Naive thymus-derived CD4-positive, alpha-beta T cell (primary cell): ENCODE results near the gene CCDC179. TPM values are rescaled to one million over a fixed set of nuclear protein-coding genes. Genes with fewer than 3 reads are reported as not detected.

ENCODE experiments used
- ATAC-seq: fragments of 150-1000 bp; cut with Tn5 transposase; 2 replicates; pipeline ENCODE4 v1.10.0; 2021; ENCODE audit warnings: mild to moderate bottlenecking, moderate library complexity
- CTCF ChIA-PET: fragments of 350-600 bp; sonication (Branson Sonifier 250); formaldehyde crosslinking; loops from one replicate; lab custom pipeline; 2021; ENCODE audit warnings: antibody characterized with exemption; lab: Charles Lee
- POLR2A ChIA-PET: fragments of 350-600 bp; sonication (Branson Sonifier 250); formaldehyde crosslinking; loops from one replicate; lab custom pipeline; 2021; ENCODE audit warnings: antibody characterized with exemption, inconsistent platforms; lab: Charles Lee
- DNase-seq, 9 donors: peaks; one replicate each; pipeline versions ENCODE4 v3.0.0 to v3.0.0-alpha.2; 2020 to 2022; ENCODE audit warnings: mixed read lengths in 1 of 9
- H3K27ac ChIP-seq: one replicate; pipeline ENCODE4 v1.7.0; 2013; ENCODE audit warnings: mild to moderate bottlenecking, low read depth, low read length, moderate library complexity
- H3K27me3 ChIP-seq, 2 donors: one replicate each; pipeline ENCODE4 v1.7.0; 2013; ENCODE audit warnings: low read length in 2 of 2, mild to moderate bottlenecking in 2 of 2, moderate library complexity in 2 of 2; ENCODE audit not compliant: control insufficient read depth in 2 of 2, insufficient read depth in 2 of 2
- H3K36me3 ChIP-seq, 3 experiments: 1 replicate in 2 of 3; 2 replicates in 1 of 3; pipeline ENCODE4 v1.7.0; 2013; ENCODE audit warnings: low read length in 3 of 3, mild to moderate bottlenecking in 3 of 3, moderate library complexity in 1 of 3; ENCODE audit not compliant: insufficient read depth in 3 of 3, control insufficient read depth in 2 of 3
- H3K4me1 ChIP-seq, 2 donors: one replicate each; pipeline ENCODE4 v1.7.0; 2013; ENCODE audit warnings: low read length in 2 of 2, mild to moderate bottlenecking in 2 of 2, moderate library complexity in 1 of 2; ENCODE audit not compliant: control insufficient read depth in 2 of 2, insufficient read depth in 2 of 2
- H3K4me3 ChIP-seq: 2 replicates; pipeline ENCODE4 v1.7.0; 2013; ENCODE audit warnings: mild to moderate bottlenecking, low read length
- H3K9me3 ChIP-seq, 3 experiments: 1 replicate in 2 of 3; 2 replicates in 1 of 3; pipeline ENCODE4 v1.7.0; 2013; ENCODE audit warnings: low read length in 3 of 3; ENCODE audit not compliant: control insufficient read depth in 2 of 3
- H3K27ac Mint-ChIP-seq, 9 donors: one replicate each; pipeline ENCODE4 v1.8.0; 2020 to 2022; ENCODE audit warnings: mixed read lengths in 9 of 9, mild to moderate bottlenecking in 8 of 9, moderate library complexity in 5 of 9, inconsistent platforms in 2 of 9
- H3K27me3 Mint-ChIP-seq, 5 donors: one replicate each; pipeline ENCODE4 v1.8.0; 2021 to 2022; ENCODE audit warnings: mixed read lengths in 5 of 5, mild to moderate bottlenecking in 1 of 5
- H3K36me3 Mint-ChIP-seq, 5 donors: one replicate each; pipeline ENCODE4 v1.8.0; 2020 to 2022; ENCODE audit warnings: mixed read lengths in 5 of 5, mild to moderate bottlenecking in 3 of 5, inconsistent platforms in 1 of 5
- H3K4me1 Mint-ChIP-seq, 7 donors: one replicate each; pipeline ENCODE4 v1.8.0; 2020 to 2022; ENCODE audit warnings: mixed read lengths in 7 of 7, mild to moderate bottlenecking in 3 of 7, inconsistent platforms in 1 of 7
- H3K4me3 Mint-ChIP-seq, 10 donors: one replicate each; pipeline ENCODE4 v1.8.0; 2020 to 2022; ENCODE audit warnings: mild to moderate bottlenecking in 10 of 10, mixed read lengths in 10 of 10, moderate library complexity in 6 of 10, inconsistent platforms in 2 of 10
- H3K9me3 Mint-ChIP-seq, 11 donors: one replicate each; pipeline ENCODE4 v1.8.0; 2020 to 2022; ENCODE audit warnings: mixed read lengths in 11 of 11, mild to moderate bottlenecking in 4 of 11, inconsistent platforms in 1 of 11, moderate library complexity in 1 of 11
- intact Hi-C, 2 donors: fragments of 100-400 bp; cut with micrococcal nuclease; formaldehyde crosslinking; loops; one replicate each; pipeline ENCODE4 v1.15.1; 2023
- polyA plus RNA-seq, 2 donors: library from polyadenylated mRNA; unstranded; fragments of 300-500 nt; fragmentation: Illumina TruSeq; gene quantifications; one replicate each; pipeline ENCODE4 v1.2.3, GENCODE V29; 2021
- total RNA-seq, 6 experiments: library from RNA in 5 of 6; stranded (reverse) in 5 of 6; gene quantifications; 1 replicate in 5 of 6; 2 replicates in 1 of 6; pipeline ENCODE4 v1.2.3 and lab custom pipeline; 2021 to 2026

Gene CCDC179
- total and polyA plus RNA-seq, 7 experiments from 2014 or later = not detected

DNA sequence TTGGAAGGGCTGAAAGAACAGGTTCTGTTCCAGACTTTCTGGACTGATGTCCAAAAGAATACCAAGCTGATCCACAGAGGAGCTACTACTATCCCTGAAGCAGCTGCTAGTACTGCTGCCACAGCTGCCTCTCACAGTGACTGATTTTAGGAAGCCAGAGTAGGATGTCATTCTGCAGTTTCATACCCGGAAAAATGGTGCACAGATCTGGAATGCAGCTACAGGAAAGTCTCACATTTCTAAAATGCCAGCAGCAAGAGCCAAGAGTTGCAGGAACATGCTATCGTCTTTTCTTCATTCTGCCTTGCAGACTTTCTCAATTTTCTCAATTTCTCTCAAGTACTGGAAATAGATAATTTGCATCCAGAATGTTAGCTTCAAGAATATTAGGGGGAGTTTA lies 19.4 kb upstream of the CCDC179 start:
- no peaks in the 10 kb centered on the region for H3K9me3 Mint-ChIP-seq
- no peak overlapping the region for H3K27ac Mint-ChIP-seq
- ATAC-seq = no peak

DNA sequence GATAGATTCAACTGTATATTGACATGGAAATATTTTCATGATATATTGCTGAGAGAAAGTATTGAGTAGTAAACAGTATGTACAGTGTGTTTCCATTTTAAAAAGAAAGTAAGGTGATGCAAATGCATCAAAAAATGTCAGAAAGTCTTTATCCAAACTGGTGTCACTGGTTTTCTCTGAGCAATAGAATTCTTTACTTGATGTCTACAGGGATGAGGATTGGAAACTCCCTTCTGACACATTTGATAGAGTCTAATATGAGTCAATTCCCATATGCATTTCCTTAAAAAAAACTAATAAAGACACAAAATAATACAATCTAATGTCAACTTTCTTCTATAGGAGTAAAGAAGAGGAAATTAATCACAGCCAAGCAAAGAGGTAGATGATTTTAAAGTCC lies 18.3 kb upstream of the CCDC179 start:
- Histone ChIP-seq H3K36me3 (no peaks in the 10 kb centered on the region), H3K9me3 (no peaks in the 10 kb centered on the region), H3K4me1 (no peaks in the 10 kb centered on the region), H3K27ac (no peak overlapping the region), H3K27me3 (no peaks in the 10 kb centered on the region), H3K4me3 (no peak overlapping the region)
- Mint-ChIP-seq H3K4me1 (no peaks in the 10 kb centered on the region), H3K9me3 (no peaks in the 10 kb centered on the region), H3K27me3 (no peaks in the 10 kb centered on the region), H3K36me3 (peaks cover 0 to 3% (median 0%) of the 10 kb centered on the region in 5 donors), H3K4me3 (no peak overlapping the region), H3K27ac (no peak overlapping the region)
- intact Hi-C loops = no loop called here
- ChIA-PET POLR2A (no interaction called here), CTCF (no interaction called here)
- ATAC-seq (no peak), DNase-seq (no peak)

More for the DNA sequence above, 19.4 kb upstream of the CCDC179 start:
- no peak overlapping the region for H3K4me3 Mint-ChIP-seq
- Histone ChIP-seq H3K4me1 (no peaks in the 10 kb centered on the region), H3K9me3 (no peaks in the 10 kb centered on the region), H3K27ac (no peak overlapping the region), H3K27me3 (no peaks in the 10 kb centered on the region), H3K36me3 (no peaks in the 10 kb centered on the region), H3K4me3 (no peak overlapping the region)
- H3K27me3 Mint-ChIP-seq = no peaks in the 10 kb centered on the region
- CTCF ChIA-PET = no interaction called here
- POLR2A ChIA-PET = no interaction called here
- intact Hi-C loops = no loop called here
- no peaks in the 10 kb centered on the region for H3K4me1 Mint-ChIP-seq
- peaks cover 0 to 6% (median 0%) of the 10 kb centered on the region in 5 donors for H3K36me3 Mint-ChIP-seq
- no peak for DNase-seq

- no peak for ATAC-seq
- peaks cover 0 to 3% (median 0%) of the 10 kb centered on the region in 5 donors for H3K36me3 Mint-ChIP-seq
- no peaks in the 10 kb centered on the region for H3K36me3 ChIP-seq
- ChIA-PET CTCF (no interaction called here), POLR2A (no interaction called here)
- no peak overlapping the region for H3K4me3 ChIP-seq
- no peak overlapping the region for H3K4me3 Mint-ChIP-seq
- no peaks in the 10 kb centered on the region for H3K4me1 ChIP-seq
- H3K4me1 Mint-ChIP-seq = no peaks in the 10 kb centered on the region
- no peaks in the 10 kb centered on the region for H3K9me3 ChIP-seq
- H3K27me3 ChIP-seq = no peaks in the 10 kb centered on the region
- no peak for DNase-seq
- no peak overlapping the region for H3K27ac Mint-ChIP-seq
- H3K27ac ChIP-seq = no peak overlapping the region
- no peaks in the 10 kb centered on the region for H3K9me3 Mint-ChIP-seq
- intact Hi-C loops = no loop called here
- no peaks in the 10 kb centered on the region for H3K27me3 Mint-ChIP-seq
These were observed 17.8 kb upstream of the CCDC179 start for GRCh38 chr11:22878039-22878438.

DNA sequence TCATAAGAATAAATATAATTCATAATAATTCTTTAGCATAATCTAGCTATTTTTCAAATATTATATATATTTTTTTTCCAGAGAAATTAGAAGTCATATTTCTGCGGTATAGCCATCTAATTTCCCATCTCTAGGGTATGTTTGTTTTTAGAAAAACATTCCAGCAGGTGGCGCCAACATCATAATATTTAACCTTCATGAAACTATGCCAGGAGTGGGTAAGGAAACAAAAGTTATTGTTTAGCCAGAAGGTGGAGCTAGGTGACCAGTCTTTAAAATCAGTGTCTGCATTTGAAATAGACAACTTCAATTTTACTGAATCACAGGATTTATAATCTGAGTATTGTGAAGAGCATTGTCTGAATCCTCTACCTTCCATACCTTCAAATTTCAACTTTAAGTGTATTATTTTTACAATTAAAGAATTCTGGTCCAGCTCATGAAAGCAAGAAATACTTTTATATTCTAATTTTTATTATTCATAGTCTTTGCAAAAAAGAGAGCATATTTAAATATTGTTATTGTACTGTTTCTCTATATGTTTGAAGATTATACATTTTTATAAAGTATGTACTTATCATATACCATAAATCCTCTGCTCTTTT lies 15.7 kb upstream of the CCDC179 start:
- intact Hi-C loops = loop anchor here in 1 of 2 donors (2.0 kb wide), 1 partner anchor 47 kb away; the partner anchor contains the start of gene SVIP
- peak in 8 of 9 donors; percentile 23 to 67 (median 55) for DNase-seq
- Mint-ChIP-seq H3K27me3 (no peaks in the 10 kb centered on the region), H3K27ac (no peak overlapping the region), H3K4me3 (no peak overlapping the region), H3K4me1 (no peaks in the 10 kb centered on the region), H3K9me3 (no peaks in the 10 kb centered on the region), H3K36me3 (peaks cover 0 to 3% (median 0%) of the 10 kb centered on the region in 5 donors)
- H3K9me3 ChIP-seq = no peaks in the 10 kb centered on the region
- H3K36me3 ChIP-seq = no peaks in the 10 kb centered on the region
- H3K27ac ChIP-seq = no peak overlapping the region
- ATAC-seq = peak; percentile 90
- no peak overlapping the region for H3K4me3 ChIP-seq
- no peaks in the 10 kb centered on the region for H3K27me3 ChIP-seq
- H3K4me1 ChIP-seq = no peaks in the 10 kb centered on the region
- CTCF ChIA-PET = interaction anchor here (0.8 to 1.9 kb wide), 3 partner anchors 23 to 38 kb away, joined by 3 to 4 read pairs (median 4); no protein-coding TSS in a partner anchor
- POLR2A ChIA-PET = no interaction called here

DNA sequence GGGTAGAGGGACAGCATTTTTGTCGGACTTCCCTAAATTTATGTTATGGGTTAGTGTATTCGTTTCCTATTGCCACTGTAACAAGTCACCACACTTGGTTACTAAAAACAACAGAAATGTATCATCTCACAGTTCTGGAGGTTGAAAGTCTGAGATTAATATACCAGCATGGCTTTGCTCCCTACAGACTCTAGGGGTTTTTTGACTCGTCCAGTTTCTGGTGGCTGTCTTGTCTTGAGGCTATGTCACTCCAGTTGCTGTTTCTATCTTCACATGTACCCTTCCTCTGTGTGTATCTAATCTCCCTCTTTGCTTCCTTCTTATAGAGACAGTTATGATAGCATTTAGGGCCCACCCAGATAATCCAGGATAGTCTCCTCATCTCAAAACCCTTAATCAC lies 9.1 kb upstream of the CCDC179 start:
- H3K4me1 Mint-ChIP-seq = no peaks in the 10 kb centered on the region
- intact Hi-C loops = no loop called here
- Histone ChIP-seq H3K4me3 (no peak overlapping the region), H3K27me3 (no peaks in the 10 kb centered on the region), H3K9me3 (no peaks in the 10 kb centered on the region), H3K4me1 (no peaks in the 10 kb centered on the region), H3K36me3 (peaks cover 0 to 2% (median 0%) of the 10 kb centered on the region in 3 experiments), H3K27ac (no peak overlapping the region)
- POLR2A ChIA-PET = no interaction called here
- CTCF ChIA-PET = no interaction called here
- DNase-seq (no peak), ATAC-seq (no peak)
- no peaks in the 10 kb centered on the region for H3K27me3 Mint-ChIP-seq
- no peaks in the 10 kb centered on the region for H3K9me3 Mint-ChIP-seq
- no peak overlapping the region for H3K4me3 Mint-ChIP-seq
- H3K36me3 Mint-ChIP-seq = peaks cover 0 to 10% (median 0%) of the 10 kb centered on the region in 5 donors
- no peak overlapping the region for H3K27ac Mint-ChIP-seq

GRCh38 chr11:22859756-22860155 lies 518 bp downstream of the CCDC179 start:
- H3K36me3 Mint-ChIP-seq = peaks cover 0 to 20% (median 18%) of the 10 kb centered on the region in 5 donors
- CTCF ChIA-PET = no interaction called here
- intact Hi-C loops = no loop called here

DNA sequence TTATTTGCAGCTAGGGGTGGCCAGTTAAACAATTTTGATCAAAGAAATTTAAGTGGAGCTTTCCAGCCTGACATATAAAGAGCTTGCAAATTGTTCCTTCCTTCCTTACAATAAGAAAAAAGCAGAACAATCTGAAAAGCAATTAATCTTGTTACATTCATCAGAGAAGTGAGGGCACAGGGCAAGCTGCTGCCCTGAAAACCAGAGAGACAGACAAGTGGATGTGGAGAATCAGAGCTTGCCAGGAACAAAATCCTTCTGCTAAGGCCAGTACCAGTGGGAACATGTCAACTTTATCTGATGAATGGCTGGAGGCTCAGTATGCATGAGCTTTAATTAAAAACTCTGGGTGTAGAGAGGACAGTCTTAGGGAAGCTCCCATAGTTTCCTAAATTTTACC lies 8.8 kb downstream of the CCDC179 start:
- no peak for ATAC-seq
- H3K4me1 ChIP-seq = no peaks in the 10 kb centered on the region
- DNase-seq = no peak
- Mint-ChIP-seq H3K9me3 (peaks cover 0 to 15% (median 2%) of the 10 kb centered on the region in 11 donors), H3K27me3 (no peaks in the 10 kb centered on the region), H3K4me1 (peaks cover 0 to 2% (median 0%) of the 10 kb centered on the region in 7 donors), H3K4me3 (no peak overlapping the region), H3K27ac (no peak overlapping the region), H3K36me3 (peaks cover 0 to 27% (median 19%) of the 10 kb centered on the region in 5 donors)
- H3K27me3 ChIP-seq = no peaks in the 10 kb centered on the region
- no peak overlapping the region for H3K4me3 ChIP-seq
- POLR2A ChIA-PET = interaction anchor here (1.4 kb wide), 1 partner anchor 23 kb away, joined by 3 read pairs; no protein-coding TSS in a partner anchor
- no peaks in the 10 kb centered on the region for H3K9me3 ChIP-seq
- no peaks in the 10 kb centered on the region for H3K36me3 ChIP-seq
- intact Hi-C loops = no loop called here
- CTCF ChIA-PET = no interaction called here
- no peak overlapping the region for H3K27ac ChIP-seq

More at GRCh38 chr11:22859756-22860155, 518 bp downstream of the CCDC179 start:
- no peaks in the 10 kb centered on the region for H3K9me3 ChIP-seq
- H3K27me3 ChIP-seq = no peaks in the 10 kb centered on the region
- Mint-ChIP-seq H3K27me3 (no peaks in the 10 kb centered on the region), H3K27ac (no peak overlapping the region), H3K4me1 (peaks cover 0 to 1% (median 0%) of the 10 kb centered on the region in 7 donors), H3K4me3 (no peak overlapping the region), H3K9me3 (no peaks in the 10 kb centered on the region)
- no peak overlapping the region for H3K27ac ChIP-seq
- DNase-seq = no peak
- H3K4me1 ChIP-seq = no peaks in the 10 kb centered on the region
- ATAC-seq = no peak
- POLR2A ChIA-PET = interaction anchor here (0.8 kb wide), 1 partner anchor 17 kb away, joined by 4 read pairs; no protein-coding TSS in a partner anchor
- H3K4me3 ChIP-seq = no peak overlapping the region
- no peaks in the 10 kb centered on the region for H3K36me3 ChIP-seq
